ENCODE data around the gene PAM.

PAM gene

GRCh38 chr5:102857076-102857818 lies 102.1 kb downstream of the PAM start:
- Histone ChIP-seq H3K4me3 (replicated peaks; ENCODE audit: low read depth, low read length) (no peak overlapping the region), H3K36me3 (ENCODE audit: control insufficient read depth, insufficient read depth, low read length) (no peaks in the 10 kb centered on the region), H3K27me3 (replicated peaks; ENCODE audit: control insufficient read depth, insufficient read depth, low read length) (no peaks in the 10 kb centered on the region)
- TF ChIP-seq CTCF (IDR thresholded peaks at IDR 0.05; ENCODE audit: insufficient read depth, low read length, poor library complexity, severe bottlenecking): no peak
- DNase-seq (ENCODE audit: extremely low read depth, insufficient read length): no peak

DNA sequence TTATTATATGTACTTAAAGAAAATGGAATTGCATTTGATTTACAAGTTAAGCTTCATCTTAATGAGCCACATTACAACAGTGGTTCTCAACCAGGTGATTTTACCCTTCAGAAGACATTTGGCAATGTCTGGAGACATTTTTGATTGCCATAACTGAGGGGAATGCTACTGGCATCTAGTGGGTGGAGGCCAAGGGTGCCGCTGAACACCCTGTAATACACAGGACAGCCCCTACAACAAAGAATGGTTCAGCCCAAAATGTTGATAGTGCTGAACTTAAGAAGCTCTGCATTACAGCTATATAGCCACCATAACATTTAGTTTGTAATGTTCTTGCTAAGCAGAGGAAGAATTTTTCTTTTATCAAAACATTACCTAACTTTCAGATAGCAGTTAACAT lies 103.1 kb downstream of the PAM start:
- Histone ChIP-seq H3K36me3 (ENCODE audit: control insufficient read depth, insufficient read depth, low read length) (no peaks in the 10 kb centered on the region), H3K4me3 (replicated peaks; ENCODE audit: low read depth, low read length) (no peak overlapping the region), H3K27me3 (replicated peaks; ENCODE audit: control insufficient read depth, insufficient read depth, low read length) (no peaks in the 10 kb centered on the region)
- TF ChIP-seq CTCF (IDR thresholded peaks at IDR 0.05; ENCODE audit: insufficient read depth, low read length, poor library complexity, severe bottlenecking): no peak
- no peak for DNase-seq (ENCODE audit: extremely low read depth, insufficient read length)

- Histone ChIP-seq H3K27me3 (replicated peaks; ENCODE audit: control insufficient read depth, insufficient read depth, low read length) (no peaks in the 10 kb centered on the region), H3K36me3 (ENCODE audit: control insufficient read depth, insufficient read depth, low read length) (no peaks in the 10 kb centered on the region), H3K4me3 (replicated peaks; ENCODE audit: low read depth, low read length) (no peak overlapping the region)
- TF ChIP-seq CTCF (IDR thresholded peaks at IDR 0.05; ENCODE audit: insufficient read depth, low read length, poor library complexity, severe bottlenecking): no peak
- no peak for DNase-seq (ENCODE audit: extremely low read depth, insufficient read length)
Observed at GRCh38 chr5:102858808-102859207, 103.7 kb downstream of the PAM start.

GRCh38 chr5:102860035-102860434 lies 104.9 kb downstream of the PAM start:
- no peaks in the 10 kb centered on the region for H3K36me3 ChIP-seq (ENCODE audit: control insufficient read depth, insufficient read depth, low read length)
- no peak for TF ChIP-seq CTCF (IDR thresholded peaks at IDR 0.05; ENCODE audit: insufficient read depth, low read length, poor library complexity, severe bottlenecking)
- no peaks in the 10 kb centered on the region for H3K27me3 ChIP-seq (replicated peaks; ENCODE audit: control insufficient read depth, insufficient read depth, low read length)
- DNase-seq (ENCODE audit: extremely low read depth, insufficient read length): no peak
- no peak overlapping the region for H3K4me3 ChIP-seq (replicated peaks; ENCODE audit: low read depth, low read length)

- DNase-seq (ENCODE audit: extremely low read depth, insufficient read length): no peak
- H3K4me3 ChIP-seq (replicated peaks; ENCODE audit: low read depth, low read length): no peak overlapping the region
- H3K36me3 ChIP-seq (ENCODE audit: control insufficient read depth, insufficient read depth, low read length): no peaks in the 10 kb centered on the region
- no peak for TF ChIP-seq CTCF (IDR thresholded peaks at IDR 0.05; ENCODE audit: insufficient read depth, low read length, poor library complexity, severe bottlenecking)
- H3K27me3 ChIP-seq (replicated peaks; ENCODE audit: control insufficient read depth, insufficient read depth, low read length): no peaks in the 10 kb centered on the region
Observed at GRCh38 chr5:102863058-102863457, 108.0 kb downstream of the PAM start.
